DND-41 (cell line): ENCODE measurements around the gene TEX22.

Source experiments
- EZH2 ChIP-seq: IDR thresholded peaks from 3 replicates; pipeline ENCODE4 v1.6.1; 2012; ENCODE audit warnings: borderline replicate concordance, low read depth, mild to moderate bottlenecking, moderate library complexity, low read length, inconsistent platforms; ENCODE audit not compliant: severe bottlenecking
- TF ChIP-seq, protein P1 (sequence below): IDR thresholded peaks from 2 replicates; pipeline ENCODE4 v1.5.1; 2012; ENCODE audit warnings: borderline replicate concordance, low read length, moderate library complexity, mild to moderate bottlenecking; ENCODE audit not compliant: poor library complexity, severe bottlenecking; ENCODE audit errors: extremely low read depth

DNA sequence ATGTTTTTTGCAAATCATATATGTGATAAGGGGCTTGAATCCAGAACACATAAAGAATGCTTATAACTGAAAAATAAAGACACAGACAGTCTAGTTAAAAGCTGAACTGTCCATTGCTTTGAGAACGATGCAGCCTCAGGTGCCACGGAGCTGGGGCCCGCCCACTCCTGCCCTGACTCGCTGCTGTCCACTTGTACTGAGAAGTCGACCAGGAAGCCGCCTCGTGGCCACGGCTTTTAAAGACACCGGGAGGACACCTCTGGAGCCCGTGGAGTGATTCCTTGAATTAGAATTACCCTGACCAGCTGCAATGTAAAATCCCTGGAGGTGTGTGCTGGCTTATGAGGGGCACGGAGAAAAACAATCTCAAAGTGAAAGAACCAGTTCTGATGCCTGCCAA is 23.9 kb upstream of the TEX22 start:
- TF ChIP-seq, protein P1, sequence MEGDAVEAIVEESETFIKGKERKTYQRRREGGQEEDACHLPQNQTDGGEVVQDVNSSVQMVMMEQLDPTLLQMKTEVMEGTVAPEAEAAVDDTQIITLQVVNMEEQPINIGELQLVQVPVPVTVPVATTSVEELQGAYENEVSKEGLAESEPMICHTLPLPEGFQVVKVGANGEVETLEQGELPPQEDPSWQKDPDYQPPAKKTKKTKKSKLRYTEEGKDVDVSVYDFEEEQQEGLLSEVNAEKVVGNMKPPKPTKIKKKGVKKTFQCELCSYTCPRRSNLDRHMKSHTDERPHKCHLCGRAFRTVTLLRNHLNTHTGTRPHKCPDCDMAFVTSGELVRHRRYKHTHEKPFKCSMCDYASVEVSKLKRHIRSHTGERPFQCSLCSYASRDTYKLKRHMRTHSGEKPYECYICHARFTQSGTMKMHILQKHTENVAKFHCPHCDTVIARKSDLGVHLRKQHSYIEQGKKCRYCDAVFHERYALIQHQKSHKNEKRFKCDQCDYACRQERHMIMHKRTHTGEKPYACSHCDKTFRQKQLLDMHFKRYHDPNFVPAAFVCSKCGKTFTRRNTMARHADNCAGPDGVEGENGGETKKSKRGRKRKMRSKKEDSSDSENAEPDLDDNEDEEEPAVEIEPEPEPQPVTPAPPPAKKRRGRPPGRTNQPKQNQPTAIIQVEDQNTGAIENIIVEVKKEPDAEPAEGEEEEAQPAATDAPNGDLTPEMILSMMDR = no peak
- no peak for TF ChIP-seq EZH2
